BLaER1 (cell line): ENCODE measurements around the gene ARVCF.
A peak's percentile ranks its signal among the peaks of the same experiment; 100 is the strongest.

Experiments
- H3K27ac ChIP-seq: shearing (Covaris generic); formaldehyde crosslinking; 2 replicates; pipeline ENCODE4 v1.8.1; 2022
- H3K27me3 ChIP-seq: shearing (Covaris generic); formaldehyde crosslinking; 2 replicates; pipeline ENCODE4 v1.8.1; 2022
- H3K36me3 ChIP-seq: shearing (Covaris generic); formaldehyde crosslinking; 2 replicates; pipeline ENCODE4 v1.8.1; 2022
- H3K4me1 ChIP-seq: shearing (Covaris generic); formaldehyde crosslinking; 2 replicates; pipeline ENCODE4 v1.8.1; 2022
- H3K4me2 ChIP-seq: shearing (Covaris generic); formaldehyde crosslinking; 2 replicates; pipeline ENCODE4 v1.8.1; 2022
- H3K4me3 ChIP-seq: shearing (Covaris generic); formaldehyde crosslinking; 2 replicates; pipeline ENCODE4 v1.8.1; 2022
- H3K9ac ChIP-seq: shearing (Covaris generic); formaldehyde crosslinking; 2 replicates; pipeline ENCODE4 v1.8.1; 2022
- H3K9me3 ChIP-seq: shearing (Covaris generic); formaldehyde crosslinking; 2 replicates; pipeline ENCODE4 v1.8.1; 2022
- H4K20me1 ChIP-seq: shearing (Covaris generic); formaldehyde crosslinking; 2 replicates; pipeline ENCODE4 v1.8.1; 2022
- Cebpa-rat ChIP-seq: shearing (Covaris generic); IDR thresholded peaks from 2 replicates; pipeline ENCODE4 v1.8.1; 2022

The ARVCF gene

GRCh38 chr22:20003304-20003703, 13.3 kb downstream of the ARVCF start:
- H3K27ac ChIP-seq = no peak overlapping the region
- peaks cover 17% of the 10 kb centered on the region for H3K9me3 ChIP-seq
- H3K4me2 ChIP-seq = no peak overlapping the region
- H4K20me1 ChIP-seq = no peaks in the 10 kb centered on the region
- no peaks in the 10 kb centered on the region; the same call in 1 of the 2 replicates for H3K36me3 ChIP-seq
- H3K9ac ChIP-seq = no peak overlapping the region
- H3K4me1 ChIP-seq = peaks cover 49% of the 10 kb centered on the region
- no peak for TF ChIP-seq Cebpa-rat
- H3K4me3 ChIP-seq = no peak overlapping the region
- no peaks in the 10 kb centered on the region for H3K27me3 ChIP-seq

GRCh38 chr22:20002636-20003035, 14.0 kb downstream of the ARVCF start:
- Histone ChIP-seq H3K9ac (peak overlapping the region; percentile 25; the same call in 1 of the 2 replicates), H3K4me1 (peaks cover 56% of the 10 kb centered on the region), H3K4me3 (no peak overlapping the region), H3K27me3 (no peaks in the 10 kb centered on the region), H3K27ac (peak overlapping the region; percentile 33; the same call in 1 of the 2 replicates), H3K36me3 (no peaks in the 10 kb centered on the region; the same call in 1 of the 2 replicates), H4K20me1 (no peaks in the 10 kb centered on the region), H3K9me3 (peaks cover 17% of the 10 kb centered on the region), H3K4me2 (peak overlapping the region; percentile 78)
- TF ChIP-seq Cebpa-rat = no peak

GRCh38 chr22:20002128-20002527, 14.5 kb downstream of the ARVCF start:
- Histone ChIP-seq H3K4me3 (no peak overlapping the region), H3K9ac (peak overlapping the region; percentile 25; the same call in 1 of the 2 replicates), H3K4me2 (peak overlapping the region; percentile 78), H3K9me3 (peaks cover 17% of the 10 kb centered on the region), H3K4me1 (peaks cover 61% of the 10 kb centered on the region), H3K27ac (peak overlapping the region; percentile 33; the same call in 1 of the 2 replicates), H4K20me1 (no peaks in the 10 kb centered on the region), H3K27me3 (no peaks in the 10 kb centered on the region), H3K36me3 (no peaks in the 10 kb centered on the region; the same call in 1 of the 2 replicates)
- TF ChIP-seq Cebpa-rat = no peak

- Histone ChIP-seq H4K20me1 (no peaks in the 10 kb centered on the region), H3K4me3 (no peak overlapping the region), H3K4me2 (peak overlapping the region; percentile 78), H3K4me1 (peaks cover 70% of the 10 kb centered on the region), H3K9me3 (peaks cover 17% of the 10 kb centered on the region), H3K9ac (peak overlapping the region; percentile 25; the same call in 1 of the 2 replicates), H3K27me3 (no peaks in the 10 kb centered on the region), H3K27ac (peak overlapping the region; percentile 33), H3K36me3 (no peaks in the 10 kb centered on the region; the same call in 1 of the 2 replicates)
- TF ChIP-seq Cebpa-rat = no peak
Measured at GRCh38 chr22:20001082-20001638, 15.5 kb downstream of the ARVCF start.

GRCh38 chr22:20000246-20001081, 16.2 kb downstream of the ARVCF start:
- Histone ChIP-seq H3K4me3 (no peak overlapping the region), H3K4me1 (peaks cover 77% of the 10 kb centered on the region), H3K9ac (peak overlapping the region; percentile 25; the same call in 1 of the 2 replicates), H4K20me1 (no peaks in the 10 kb centered on the region), H3K27me3 (no peaks in the 10 kb centered on the region), H3K9me3 (peaks cover 17% of the 10 kb centered on the region), H3K4me2 (peak overlapping the region; percentile 78), H3K27ac (peak overlapping the region; percentile 33; the same call in 1 of the 2 replicates), H3K36me3 (no peaks in the 10 kb centered on the region; the same call in 1 of the 2 replicates)
- no peak for TF ChIP-seq Cebpa-rat

GRCh38 chr22:19998991-19999820, 17.4 kb downstream of the ARVCF start:
- H3K27ac ChIP-seq = 0 out of 2 replicates have a peak overlapping the region, but pooled peaks have one; percentile 50
- H3K4me3 ChIP-seq = no peak overlapping the region
- H4K20me1 ChIP-seq = no peaks in the 10 kb centered on the region
- peaks cover 86% of the 10 kb centered on the region for H3K4me1 ChIP-seq
- H3K9ac ChIP-seq = no peak overlapping the region
- no peaks in the 10 kb centered on the region; the same call in 1 of the 2 replicates for H3K36me3 ChIP-seq
- peak overlapping the region; percentile 78 for H3K4me2 ChIP-seq
- H3K27me3 ChIP-seq = no peaks in the 10 kb centered on the region
- no peak for TF ChIP-seq Cebpa-rat
- peaks cover 11% of the 10 kb centered on the region for H3K9me3 ChIP-seq

- Histone ChIP-seq H3K27ac (peak overlapping the region; percentile 50; the same call in 1 of the 2 replicates), H3K4me3 (no peak overlapping the region), H3K4me2 (peak overlapping the region; percentile 78), H3K9ac (peak overlapping the region; percentile 20; the same call in 1 of the 2 replicates), H3K9me3 (peaks cover 3% of the 10 kb centered on the region), H3K4me1 (peaks cover 86% of the 10 kb centered on the region), H4K20me1 (no peaks in the 10 kb centered on the region), H3K36me3 (no peaks in the 10 kb centered on the region), H3K27me3 (no peaks in the 10 kb centered on the region)
- TF ChIP-seq Cebpa-rat = no peak
Measured at GRCh38 chr22:19998232-19998951, 18.2 kb downstream of the ARVCF start.

- Histone ChIP-seq H3K27me3 (no peaks in the 10 kb centered on the region), H3K4me3 (no peak overlapping the region), H3K27ac (peak overlapping the region; percentile 50; the same call in 1 of the 2 replicates), H3K9ac (0 out of 2 replicates have a peak overlapping the region, but pooled peaks have one; percentile 20), H3K9me3 (no peaks in the 10 kb centered on the region), H4K20me1 (no peaks in the 10 kb centered on the region), H3K36me3 (no peaks in the 10 kb centered on the region), H3K4me1 (peaks cover 85% of the 10 kb centered on the region), H3K4me2 (peak overlapping the region; percentile 78)
- TF ChIP-seq Cebpa-rat = no peak
Measured at GRCh38 chr22:19997561-19998231, 18.9 kb downstream of the ARVCF start.
